CD14-positive monocyte (primary cell): Measurements from ENCODE around the gene ZNF827. TPM values are rescaled to one million over a fixed set of nuclear protein-coding genes. Genes with fewer than 3 reads are reported as not detected.

Source experiments
- DNase-seq, 3 donors: peaks; one replicate each; pipeline ENCODE4 v3.0.0-alpha.2; 2011 to 2022
- H2AFZ ChIP-seq: 2 replicates; pipeline ENCODE4 v1.6.0; 2012; ENCODE audit warnings: mild to moderate bottlenecking, low read depth, low read length, inconsistent platforms; ENCODE audit not compliant: insufficient read depth, poor library complexity, severe bottlenecking
- H3K27ac ChIP-seq, 2 donors: 1 replicate in 1 of 2; 2 replicates in 1 of 2; pipeline ENCODE4 v1.5.1; 2012 to 2013; ENCODE audit warnings: low read length in 2 of 2, control low read depth in 1 of 2, inconsistent platforms in 1 of 2, low read depth in 1 of 2, mild to moderate bottlenecking in 1 of 2
- H3K27me3 ChIP-seq, 2 donors: one replicate each; pipeline versions ENCODE4 v1.6.0 to v1.6.1; 2011 to 2013; ENCODE audit warnings: low read length in 2 of 2; ENCODE audit not compliant: control insufficient read depth in 2 of 2, insufficient read depth in 2 of 2
- H3K36me3 ChIP-seq, 2 donors: replicated peaks in 1 of 2; 1 replicate in 1 of 2; 2 replicates in 1 of 2; pipeline versions ENCODE4 v1.5.1 to v1.6.1; 2012 to 2013; ENCODE audit warnings: low read length in 2 of 2, control low read depth in 1 of 2, inconsistent platforms in 1 of 2, mild to moderate bottlenecking in 1 of 2; ENCODE audit not compliant: insufficient read depth in 2 of 2, control insufficient read depth in 1 of 2
- H3K4me1 ChIP-seq, 2 donors: 1 replicate in 1 of 2; 2 replicates in 1 of 2; pipeline versions ENCODE4 v1.5.1 to v1.6.1; 2012 to 2013; ENCODE audit warnings: low read length in 2 of 2, control low read depth in 1 of 2, inconsistent platforms in 1 of 2, mild to moderate bottlenecking in 1 of 2, moderate library complexity in 1 of 2; ENCODE audit not compliant: insufficient read depth in 2 of 2, control insufficient read depth in 1 of 2
- H3K4me2 ChIP-seq: replicated peaks from 2 replicates; pipeline ENCODE3; 2012; ENCODE audit warnings: low read length, moderate library complexity, mild to moderate bottlenecking; ENCODE audit not compliant: poor library complexity, severe bottlenecking; ENCODE audit errors: extremely low read depth
- H3K4me3 ChIP-seq, 3 experiments: fragments of 200-600 bp in 1 of 3; sonication (generic) in 1 of 3; replicated peaks in 1 of 3; 1 replicate in 2 of 3; 2 replicates in 1 of 3; pipeline ENCODE4 v1.5.1; 2011 to 2013; ENCODE audit warnings: low read length in 3 of 3, mild to moderate bottlenecking in 3 of 3, control low read depth in 2 of 3, low read depth in 2 of 3, inconsistent platforms in 1 of 3, moderate library complexity in 1 of 3
- H3K79me2 ChIP-seq: 2 replicates; pipeline ENCODE4 v1.6.0; 2012; ENCODE audit warnings: mild to moderate bottlenecking, control low read depth, inconsistent platforms, low read length, moderate library complexity; ENCODE audit not compliant: insufficient read depth
- H3K9ac ChIP-seq: 2 replicates; pipeline ENCODE4 v1.6.0; 2017; ENCODE audit warnings: low read length, mild to moderate bottlenecking; ENCODE audit not compliant: insufficient read depth, poor library complexity, severe bottlenecking
- H3K9me3 ChIP-seq, 2 donors: replicated peaks in 1 of 2; 1 replicate in 1 of 2; 2 replicates in 1 of 2; pipeline versions ENCODE4 v1.5.1 to v1.6.1; 2012 to 2013; ENCODE audit warnings: low read length in 2 of 2, control low read depth in 1 of 2; ENCODE audit not compliant: control insufficient read depth in 1 of 2, insufficient read depth in 1 of 2
- H4K20me1 ChIP-seq: 2 replicates; pipeline ENCODE4 v1.6.0; 2012; ENCODE audit warnings: mild to moderate bottlenecking, low read length, control low read depth, moderate library complexity; ENCODE audit not compliant: insufficient read depth
- H3K27ac Mint-ChIP-seq, 7 donors: one replicate each; pipeline ENCODE4 v1.8.0; 2020; ENCODE audit warnings: mild to moderate bottlenecking in 7 of 7, mixed read lengths in 7 of 7, moderate library complexity in 6 of 7, inconsistent platforms in 2 of 7
- H3K27me3 Mint-ChIP-seq, 3 donors: one replicate each; pipeline ENCODE4 v1.8.0; 2021 to 2022; ENCODE audit warnings: low read depth in 3 of 3, mild to moderate bottlenecking in 3 of 3, mixed read lengths in 3 of 3, moderate library complexity in 3 of 3, inconsistent platforms in 1 of 3
- H3K36me3 Mint-ChIP-seq, 2 donors: one replicate each; pipeline ENCODE4 v1.8.0; 2020; ENCODE audit warnings: mixed read lengths in 2 of 2, inconsistent platforms in 1 of 2, mild to moderate bottlenecking in 1 of 2
- H3K4me1 Mint-ChIP-seq: one replicate; pipeline ENCODE4 v1.8.0; 2020; ENCODE audit warnings: mild to moderate bottlenecking, mixed read lengths
- H3K4me3 Mint-ChIP-seq, 2 donors: one replicate each; pipeline ENCODE4 v1.8.0; 2020; ENCODE audit warnings: mild to moderate bottlenecking in 2 of 2, mixed read lengths in 2 of 2, moderate library complexity in 1 of 2
- H3K9me3 Mint-ChIP-seq, 7 donors: one replicate each; pipeline ENCODE4 v1.8.0; 2020 to 2022; ENCODE audit warnings: mixed read lengths in 7 of 7, mild to moderate bottlenecking in 6 of 7, moderate library complexity in 6 of 7, inconsistent platforms in 2 of 7
- CTCF ChIP-seq: fragments of 200-600 bp; IDR thresholded peaks from one replicate; pipeline ENCODE4 v1.8.0; 2022; ENCODE audit warnings: antibody characterized with exemption, mild to moderate bottlenecking
- WGBS: methylation state at CpG from one replicate; pipeline ENCODE4 v1.1.5; 2013; ENCODE audit warnings: missing lambda C conversion rate; ENCODE audit not compliant: insufficient coverage; 5-methylcytosine and 5-hydroxymethylcytosine counted together
- intact Hi-C, 2 donors: fragments of 100-400 bp; cut with micrococcal nuclease; formaldehyde crosslinking; loops; one replicate each; pipeline versions ENCODE4 v1.15.0 to v1.15.1; 2023
- polyA plus RNA-seq, 3 donors: library from polyadenylated mRNA; depleted of rRNA in 1 of 3; unstranded in 2 of 3; stranded (reverse) in 1 of 3; fragments of 300-500 nt in 2 of 3; fragments of >200 nt in 1 of 3; fragmentation: Illumina TruSeq in 2 of 3; gene quantifications; 1 replicate in 2 of 3; 2 replicates in 1 of 3; pipeline ENCODE4 v1.2.3, GENCODE V29; 2012 to 2021

Gene ZNF827
- polyA plus RNA-seq, 3 donors, result 0.04 TPM; not detected in 2

- Histone ChIP-seq H3K79me2 (no peaks in the 10 kb centered on the region), H3K4me3 (no peak overlapping the region), H3K36me3 (no peaks in the 10 kb centered on the region), H2AFZ (no peak overlapping the region), H3K9me3 (peaks cover 0 to 3% of the 10 kb centered on the region in 2 donors), H3K9ac (no peak overlapping the region), H3K4me2 (no peak overlapping the region), H3K27me3 (peaks cover 0 to 2% of the 10 kb centered on the region in 2 donors), H3K4me1 (no peaks in the 10 kb centered on the region), H3K27ac (no peak overlapping the region), H4K20me1 (no peaks in the 10 kb centered on the region)
- intact Hi-C loops, result no loop called here
- no peak for TF ChIP-seq CTCF
- H3K36me3 Mint-ChIP-seq, result no peaks in the 10 kb centered on the region
- peaks cover 0 to 5% (median 3%) of the 10 kb centered on the region in 7 donors for H3K9me3 Mint-ChIP-seq
- no peak for DNase-seq
- no peak overlapping the region for H3K4me3 Mint-ChIP-seq
- H3K27me3 Mint-ChIP-seq, result peaks cover 4 to 9% (median 4%) of the 10 kb centered on the region in 3 donors
- no peak overlapping the region for H3K27ac Mint-ChIP-seq
- H3K4me1 Mint-ChIP-seq, result no peaks in the 10 kb centered on the region
- 100% methylated on average over 1 of the region's 2 CpGs for WGBS
Observed at GRCh38 chr4:145951931-145952330, 13.3 kb upstream of the ZNF827 start.

- Histone ChIP-seq H3K36me3 (no peaks in the 10 kb centered on the region), H3K4me3 (no peak overlapping the region), H3K4me1 (no peaks in the 10 kb centered on the region), H3K27ac (no peak overlapping the region), H3K9ac (no peak overlapping the region), H3K27me3 (peaks cover 0 to 2% of the 10 kb centered on the region in 2 donors), H3K79me2 (no peaks in the 10 kb centered on the region), H4K20me1 (no peaks in the 10 kb centered on the region), H3K4me2 (no peak overlapping the region), H2AFZ (no peak overlapping the region), H3K9me3 (no peaks in the 10 kb centered on the region)
- intact Hi-C loops, result no loop called here
- H3K4me1 Mint-ChIP-seq, result no peaks in the 10 kb centered on the region
- no peak overlapping the region for H3K27ac Mint-ChIP-seq
- H3K9me3 Mint-ChIP-seq, result peaks cover 0 to 2% (median 0%) of the 10 kb centered on the region in 7 donors
- TF ChIP-seq CTCF, result no peak
- peaks cover 4 to 12% (median 10%) of the 10 kb centered on the region in 3 donors for H3K27me3 Mint-ChIP-seq
- no peak for DNase-seq
- H3K4me3 Mint-ChIP-seq, result no peak overlapping the region
- WGBS, result no CpG with 5 or more reads among the region's 2 CpGs
- H3K36me3 Mint-ChIP-seq, result no peaks in the 10 kb centered on the region
Observed at GRCh38 chr4:145945431-145946155, 7.0 kb upstream of the ZNF827 start.
